Epithelial cell of esophagus (primary cell): ENCODE measurements around the gene CHST2.

Experiments
- DNase-seq: peaks from one replicate; pipeline ENCODE4 v3.0.0; 2010; ENCODE audit warnings: low read depth
- H3K4me3 ChIP-seq: 2 replicates; pipeline ENCODE4 v1.5.1; 2011; ENCODE audit warnings: mild to moderate bottlenecking, low read length, control low read depth
- TF ChIP-seq, protein P1 (sequence below): IDR thresholded peaks from 2 replicates; pipeline ENCODE4 v1.5.1; 2011; ENCODE audit warnings: low read depth, mild to moderate bottlenecking, low read length, control low read depth, inconsistent platforms; ENCODE audit not compliant: insufficient read depth; ENCODE audit errors: missing control alignments

CHST2 gene

DNA sequence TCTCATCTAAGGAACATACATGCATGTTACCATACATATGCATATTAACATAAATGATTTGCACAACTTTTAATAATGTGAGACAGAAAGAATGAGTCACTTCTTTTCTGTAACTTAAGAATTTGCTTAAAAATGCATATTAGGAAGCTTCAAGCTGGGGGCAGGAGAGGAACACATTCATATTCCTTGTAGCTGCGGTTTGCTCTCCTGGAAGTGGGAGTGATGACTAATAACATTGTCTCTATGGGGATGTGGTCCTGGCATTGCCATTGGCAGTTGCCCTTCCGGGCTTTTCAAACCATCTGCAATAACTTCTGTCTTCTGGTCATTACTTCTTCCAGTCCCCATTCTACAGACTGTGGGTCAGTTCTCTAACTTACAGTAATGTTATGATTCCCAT lies 15.6 kb downstream of the CHST2 start:
- TF ChIP-seq, protein P1, sequence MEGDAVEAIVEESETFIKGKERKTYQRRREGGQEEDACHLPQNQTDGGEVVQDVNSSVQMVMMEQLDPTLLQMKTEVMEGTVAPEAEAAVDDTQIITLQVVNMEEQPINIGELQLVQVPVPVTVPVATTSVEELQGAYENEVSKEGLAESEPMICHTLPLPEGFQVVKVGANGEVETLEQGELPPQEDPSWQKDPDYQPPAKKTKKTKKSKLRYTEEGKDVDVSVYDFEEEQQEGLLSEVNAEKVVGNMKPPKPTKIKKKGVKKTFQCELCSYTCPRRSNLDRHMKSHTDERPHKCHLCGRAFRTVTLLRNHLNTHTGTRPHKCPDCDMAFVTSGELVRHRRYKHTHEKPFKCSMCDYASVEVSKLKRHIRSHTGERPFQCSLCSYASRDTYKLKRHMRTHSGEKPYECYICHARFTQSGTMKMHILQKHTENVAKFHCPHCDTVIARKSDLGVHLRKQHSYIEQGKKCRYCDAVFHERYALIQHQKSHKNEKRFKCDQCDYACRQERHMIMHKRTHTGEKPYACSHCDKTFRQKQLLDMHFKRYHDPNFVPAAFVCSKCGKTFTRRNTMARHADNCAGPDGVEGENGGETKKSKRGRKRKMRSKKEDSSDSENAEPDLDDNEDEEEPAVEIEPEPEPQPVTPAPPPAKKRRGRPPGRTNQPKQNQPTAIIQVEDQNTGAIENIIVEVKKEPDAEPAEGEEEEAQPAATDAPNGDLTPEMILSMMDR = no peak
- peak; percentile 90 for DNase-seq
- no peak overlapping the region for H3K4me3 ChIP-seq

DNA sequence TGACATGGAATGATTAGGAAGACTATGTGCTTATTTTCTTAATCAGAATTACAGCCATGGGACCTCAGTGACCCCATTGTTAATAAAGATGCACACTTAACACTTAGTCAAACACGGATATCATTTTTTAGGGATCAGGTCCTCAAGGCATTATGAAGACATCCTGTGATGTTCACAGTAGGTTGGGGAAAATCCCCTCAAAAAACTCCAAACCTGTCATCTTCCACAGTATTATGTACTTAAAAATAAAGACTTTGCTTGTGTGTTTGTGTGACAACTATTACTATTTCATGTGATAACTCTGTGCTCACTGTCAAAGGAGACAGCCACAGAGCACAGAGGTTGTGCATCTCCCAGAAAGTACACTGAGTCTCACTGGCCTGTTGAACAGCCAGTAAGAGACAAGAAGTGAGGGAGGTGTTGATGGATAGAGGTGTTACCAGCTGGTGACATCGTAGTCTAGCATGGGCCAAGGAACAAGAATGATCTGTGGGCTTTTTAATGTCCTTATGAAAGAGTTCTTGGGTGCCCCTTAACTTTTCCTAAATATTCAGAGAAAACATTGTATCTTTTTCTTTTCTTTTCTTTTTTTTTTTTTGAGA lies 18.0 kb downstream of the CHST2 start:
- no peak overlapping the region for H3K4me3 ChIP-seq
- DNase-seq = no peak
- TF ChIP-seq, protein P1 = no peak

DNA sequence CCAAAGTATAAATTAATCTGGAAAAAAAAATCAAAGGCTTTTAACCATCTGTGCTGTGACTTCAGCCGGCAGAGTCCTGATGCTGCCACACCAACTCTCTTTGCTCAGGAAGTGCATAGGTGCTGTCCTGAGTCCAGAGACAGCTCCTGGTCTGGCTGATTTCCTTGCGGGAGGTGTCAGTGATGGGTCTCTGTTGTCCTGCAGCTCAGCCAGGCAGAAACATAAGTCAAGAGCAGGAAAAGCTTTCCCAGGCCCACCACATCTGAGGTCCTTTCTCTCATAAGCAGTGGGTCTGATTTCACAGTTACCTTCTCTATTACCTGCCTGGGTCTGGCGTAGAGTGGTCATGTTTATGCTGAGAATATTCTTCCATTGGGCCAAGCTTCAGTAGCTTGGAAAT lies 19.4 kb downstream of the CHST2 start:
- no peak overlapping the region for H3K4me3 ChIP-seq
- TF ChIP-seq, protein P1 = no peak
- DNase-seq = no peak

DNA sequence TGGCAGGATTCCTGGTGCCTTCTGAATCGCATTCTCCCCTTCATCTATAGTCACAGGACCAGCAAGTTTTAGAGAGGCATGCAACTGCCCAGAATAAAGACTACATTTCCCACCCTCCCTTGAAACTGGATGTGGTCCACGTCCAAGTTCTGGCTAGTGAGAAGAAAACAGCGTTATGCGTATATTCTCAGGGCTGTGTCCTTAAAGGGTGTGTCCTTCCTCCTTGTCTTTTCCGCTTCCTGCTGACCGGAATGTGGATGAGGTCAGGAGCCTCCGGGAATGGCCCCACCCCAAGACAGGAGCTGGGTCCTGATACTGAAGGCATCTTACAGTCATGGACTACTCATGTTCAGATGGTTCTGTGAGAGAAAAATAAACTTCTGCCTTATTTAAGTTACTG lies 20.2 kb downstream of the CHST2 start:
- peak; percentile 68 for DNase-seq
- no peak overlapping the region for H3K4me3 ChIP-seq
- TF ChIP-seq, protein P1 = no peak

DNA sequence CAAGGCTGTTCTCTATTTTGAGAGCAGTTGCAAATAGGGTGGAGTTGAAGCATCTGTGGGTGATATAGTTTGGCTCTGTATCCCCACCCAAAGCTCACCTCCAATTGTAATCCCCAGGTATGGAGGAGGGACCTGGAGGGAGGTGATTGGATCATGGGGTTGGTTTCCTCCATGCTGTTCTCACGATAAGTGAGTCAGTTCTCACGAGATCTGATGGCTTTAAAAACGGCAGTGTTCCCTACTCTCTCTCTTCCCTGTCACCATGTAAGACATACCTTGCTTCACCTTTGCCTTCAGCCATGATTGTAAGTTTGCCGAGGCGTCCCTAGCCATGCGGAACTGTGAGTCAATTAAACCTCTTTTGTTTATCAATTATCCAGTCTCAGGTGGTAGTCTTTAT lies 21.0 kb downstream of the CHST2 start:
- TF ChIP-seq, protein P1 = no peak
- H3K4me3 ChIP-seq = no peak overlapping the region
- no peak for DNase-seq

DNA sequence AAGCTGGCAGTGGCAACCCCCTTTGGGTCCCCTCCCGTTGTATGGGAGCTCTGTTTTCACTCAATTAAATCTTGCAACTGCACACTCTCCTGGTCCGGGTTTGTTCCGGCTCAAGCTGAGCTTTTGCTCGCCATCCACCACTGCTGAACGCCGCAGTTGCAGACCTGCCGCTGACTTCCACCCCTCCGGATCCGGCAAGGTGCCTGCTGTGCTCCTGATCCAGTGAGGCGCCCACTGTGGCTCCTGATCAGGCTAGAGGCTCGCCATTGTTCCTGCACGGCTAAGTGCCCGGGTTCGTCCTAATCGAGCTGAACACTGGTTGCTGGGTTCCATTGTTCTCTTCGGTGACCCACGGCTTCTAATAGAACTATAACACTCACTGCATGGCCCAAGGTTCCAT lies 22.8 kb downstream of the CHST2 start:
- TF ChIP-seq, protein P1 = no peak
- H3K4me3 ChIP-seq = no peak overlapping the region
- DNase-seq = no peak

DNA sequence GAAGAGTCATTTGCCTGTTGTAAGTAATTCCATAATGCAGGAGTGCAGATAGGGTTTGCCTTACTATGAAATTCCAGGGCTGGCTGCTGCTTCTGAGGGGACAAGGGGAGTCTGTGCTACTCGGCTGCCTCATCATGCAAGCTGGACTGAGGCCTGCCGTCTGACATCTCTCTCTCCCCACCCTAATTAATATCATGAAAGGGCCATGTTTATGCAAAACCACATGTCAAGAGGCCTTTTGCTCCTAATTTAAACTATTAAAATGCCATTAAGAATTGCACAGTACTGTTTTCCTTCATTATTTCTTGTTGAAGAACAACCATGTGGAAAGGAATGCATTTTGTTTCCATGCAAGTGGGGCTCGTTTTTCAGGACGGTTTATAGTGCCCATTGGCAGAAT lies 26.3 kb downstream of the CHST2 start:
- no peak overlapping the region for H3K4me3 ChIP-seq
- TF ChIP-seq, protein P1 = no peak
- DNase-seq = no peak
